Small intestine (tissue), 7 donors: ENCODE results near the gene PRKCD. TPM values are rescaled to one million over a fixed set of nuclear protein-coding genes. Genes with fewer than 3 reads are reported as not detected.

Experiments used
- DNase-seq, 2 donors: peaks; one replicate each; pipeline versions ENCODE4 v3.0.0 to v3.0.0-alpha.2; 2013
- FAIRE-seq: peaks from 2 replicates; lab custom pipeline; 2012; peaks lifted over from hg19 to GRCh38; lab: Jason Lieb, UNC
- H3K27ac ChIP-seq, 3 donors: one replicate each; pipeline ENCODE4 v1.5.1; 2013; ENCODE audit warnings: low read length in 2 of 3, mild to moderate bottlenecking in 2 of 3, control low read depth in 1 of 3, inconsistent platforms in 1 of 3, low read depth in 1 of 3, moderate library complexity in 1 of 3
- H3K27me3 ChIP-seq, 3 donors: one replicate each; pipeline ENCODE4 v1.6.1; 2013; ENCODE audit warnings: low read length in 3 of 3, inconsistent platforms in 1 of 3; ENCODE audit not compliant: control insufficient read depth in 3 of 3, insufficient read depth in 3 of 3
- H3K36me3 ChIP-seq, 3 donors: one replicate each; pipeline ENCODE4 v1.6.1; 2013; ENCODE audit warnings: low read length in 3 of 3, inconsistent platforms in 1 of 3, low read depth in 1 of 3, mild to moderate bottlenecking in 1 of 3, moderate library complexity in 1 of 3; ENCODE audit not compliant: control insufficient read depth in 3 of 3, insufficient read depth in 2 of 3
- H3K4me1 ChIP-seq, 3 donors: one replicate each; pipeline ENCODE4 v1.6.1; 2013; ENCODE audit warnings: low read length in 2 of 3, inconsistent platforms in 1 of 3, low read depth in 1 of 3, mild to moderate bottlenecking in 1 of 3, moderate library complexity in 1 of 3; ENCODE audit not compliant: control insufficient read depth in 3 of 3, insufficient read depth in 2 of 3
- H3K4me3 ChIP-seq, 3 donors: one replicate each; pipeline ENCODE4 v1.5.1; 2013; ENCODE audit warnings: low read length in 3 of 3, control low read depth in 1 of 3, inconsistent platforms in 1 of 3, low read depth in 1 of 3, mild to moderate bottlenecking in 1 of 3, moderate library complexity in 1 of 3
- H3K9me3 ChIP-seq, 2 donors: one replicate each; pipeline ENCODE4 v1.6.1; 2013; ENCODE audit warnings: low read depth in 1 of 2, low read length in 1 of 2; ENCODE audit not compliant: control insufficient read depth in 2 of 2, insufficient read depth in 1 of 2
- WGBS, 3 donors: extraction: QIAGEN DNeasy Blood & Tissue Kit; methylation state at CpG; one replicate each; pipeline ENCODE4 v1.1.7; 2013; 5-methylcytosine and 5-hydroxymethylcytosine counted together
- polyA plus RNA-seq, 4 donors: library from polyadenylated mRNA; stranded (reverse) in 3 of 4; unstranded in 1 of 4; fragments of 200-250 nt in 3 of 4; fragments of 120-200 nt in 1 of 4; gene quantifications; one replicate each; pipeline versions ENCODE4 v1.2.1 to v1.2.3, GENCODE V29; 2013
- donor health status: healthy with polysubstance abuse.
- donor health status: control.
- donor health status: control.
- donor health status: Bipolar disorder and iron deficiency.
- donor health status: healthy.

PRKCD gene
- polyA plus RNA-seq, 4 donors: 28.9 to 150 (median 67.2) TPM

- Histone ChIP-seq H3K27ac (peak overlapping the region; percentile 70 to 84 (median 76)), H3K4me1 (peaks cover 5 to 27% (median 6%) of the 10 kb centered on the region in 3 donors), H3K9me3 (no peaks in the 10 kb centered on the region), H3K4me3 (no peak overlapping the region), H3K36me3 (peaks cover 9 to 92% (median 19%) of the 10 kb centered on the region in 3 donors), H3K27me3 (no peaks in the 10 kb centered on the region)
- DNase-seq (no peak), FAIRE-seq (no peak)
- 64 to 85% (median 82%) methylated on average over 4 of the region's 4 CpGs for WGBS, 3 donors
These were observed 77.9 kb downstream of the PRKCD start for GRCh38 chr3:53238886-53239285.

- no peak overlapping the region for H3K27ac ChIP-seq
- DNase-seq (no peak), FAIRE-seq (no peak)
- H3K27me3 ChIP-seq: no peaks in the 10 kb centered on the region
- 83 to 88% (median 87%) methylated on average over 5 of the region's 5 CpGs for WGBS, 3 donors
- no peak overlapping the region for H3K4me3 ChIP-seq
- no peaks in the 10 kb centered on the region for H3K9me3 ChIP-seq
- peaks cover 5 to 27% (median 6%) of the 10 kb centered on the region in 3 donors for H3K4me1 ChIP-seq
- peaks cover 4 to 91% (median 15%) of the 10 kb centered on the region in 3 donors for H3K36me3 ChIP-seq
These were observed 78.8 kb downstream of the PRKCD start for GRCh38 chr3:53239800-53240199.

GRCh38 chr3:53240989-53241972 is 80.3 kb downstream of the PRKCD start:
- Histone ChIP-seq H3K36me3 (peaks cover 3 to 79% (median 13%) of the 10 kb centered on the region in 3 donors), H3K27ac (no peak overlapping the region), H3K4me1 (peaks cover 4 to 22% (median 5%) of the 10 kb centered on the region in 3 donors)

GRCh38 chr3:53242155-53242554 is 81.1 kb downstream of the PRKCD start:
- H3K4me3 ChIP-seq: no peak overlapping the region
- no peak for DNase-seq
- peaks cover 3 to 70% (median 13%) of the 10 kb centered on the region in 3 donors for H3K36me3 ChIP-seq
- FAIRE-seq: no peak
- H3K4me1 ChIP-seq: peaks cover 3 to 15% (median 4%) of the 10 kb centered on the region in 3 donors
- no peak overlapping the region for H3K27ac ChIP-seq
- H3K9me3 ChIP-seq: peaks cover 0 to 8% of the 10 kb centered on the region in 2 donors
- no peaks in the 10 kb centered on the region for H3K27me3 ChIP-seq
- WGBS, 3 donors: 88 to 93% (median 91%) methylated on average over 7 of the region's 7 CpGs

More at GRCh38 chr3:53240989-53241972, 80.3 kb downstream of the PRKCD start:
- FAIRE-seq (no peak), DNase-seq (no peak)
- Histone ChIP-seq H3K4me3 (no peak overlapping the region), H3K9me3 (peaks cover 0 to 8% of the 10 kb centered on the region in 2 donors), H3K27me3 (no peaks in the 10 kb centered on the region)
- 87 to 92% (median 92%) methylated on average over 26 to 28 of the region's 28 CpGs for WGBS, 3 donors

Other genes with a start within 250 kb of the PRKCD start
- 10 to 100 TPM in 1 of 4 donors, 1 to 10 TPM in 3; 2.5 to 19.3 (median 4.3) TPM for gene SFMBT1, start 115.1 kb upstream of the PRKCD start, polyA plus RNA-seq
- gene RFT1, start 30.8 kb upstream of the PRKCD start, polyA plus RNA-seq: 10 to 100 TPM in 2 of 4 donors, 1 to 10 TPM in 2; 1.3 to 21.4 (median 9.6) TPM
- 100 to 1,000 TPM in 2 of 4 donors, 10 to 100 TPM in 2; 58.8 to 407 (median 128) TPM for gene TKT, start 94.8 kb downstream of the PRKCD start, polyA plus RNA-seq
- 10 to 100 TPM in 1 of 4 donors, 1 to 10 TPM in 3; 4.1 to 24.1 (median 6.8) TPM for gene DCP1A, start 186.3 kb downstream of the PRKCD start, polyA plus RNA-seq